ENCODE data around the gene NELFB. TPM values are rescaled to one million over a fixed set of nuclear protein-coding genes. Genes with fewer than 3 reads are reported as not detected.

Gene NELFB
- total and polyA plus RNA-seq, 9 of the 15 experiments (the other 6 are each of a cell fraction or from before 2014, with no cell fraction given) = 0.24 to 84.0 (median 29.7) TPM

DNA sequence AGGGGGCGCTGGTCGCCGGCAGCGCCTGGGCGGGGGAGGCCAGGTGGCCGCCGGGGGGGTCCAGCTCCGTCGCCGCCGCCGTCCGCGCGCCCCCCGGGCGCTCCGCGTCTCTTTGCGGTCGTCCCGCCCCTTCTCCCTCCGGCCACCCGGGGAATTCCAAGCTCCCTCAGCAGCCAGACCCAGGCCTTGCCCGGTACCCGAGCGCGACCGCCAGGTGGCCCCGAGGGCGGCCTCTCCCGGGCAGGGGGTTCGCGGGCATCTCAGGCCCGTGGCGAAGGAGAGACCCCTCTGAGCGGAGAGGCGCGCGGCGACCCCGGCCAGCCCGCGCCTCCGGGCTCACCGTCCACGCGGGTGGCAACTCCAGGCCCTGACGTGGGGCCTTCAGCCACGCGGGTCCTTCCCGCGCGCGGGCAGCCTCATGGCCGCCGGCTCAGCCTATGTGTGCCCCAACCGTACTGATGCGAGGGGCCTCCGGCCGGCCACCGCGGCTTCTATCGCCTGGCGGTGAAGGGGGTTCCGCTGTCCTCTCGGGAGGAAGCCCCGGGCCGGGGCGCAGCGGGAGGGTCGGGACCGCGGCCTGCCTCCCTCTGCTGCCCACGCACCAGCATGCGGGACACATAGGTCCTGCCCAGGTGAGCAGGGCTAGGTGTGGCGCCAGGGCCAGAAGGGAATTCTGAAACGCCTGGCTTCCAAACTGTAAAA, 47.5 kb downstream of the NELFB start (continued):
- TF ChIP-seq CTCF (IDR thresholded peaks at IDR 0.05 in 2 of 3, conservative IDR thresholded peaks at IDR 0.05 in 1 of 3; ENCODE audit: insufficient read depth in 2 of 3, low read depth in 1 of 3, low read length in 3 of 3) = peak; percentile 48 to 65 (median 61); a peak in 5 of 6 replicates
- TF ChIP-seq, protein P1, sequence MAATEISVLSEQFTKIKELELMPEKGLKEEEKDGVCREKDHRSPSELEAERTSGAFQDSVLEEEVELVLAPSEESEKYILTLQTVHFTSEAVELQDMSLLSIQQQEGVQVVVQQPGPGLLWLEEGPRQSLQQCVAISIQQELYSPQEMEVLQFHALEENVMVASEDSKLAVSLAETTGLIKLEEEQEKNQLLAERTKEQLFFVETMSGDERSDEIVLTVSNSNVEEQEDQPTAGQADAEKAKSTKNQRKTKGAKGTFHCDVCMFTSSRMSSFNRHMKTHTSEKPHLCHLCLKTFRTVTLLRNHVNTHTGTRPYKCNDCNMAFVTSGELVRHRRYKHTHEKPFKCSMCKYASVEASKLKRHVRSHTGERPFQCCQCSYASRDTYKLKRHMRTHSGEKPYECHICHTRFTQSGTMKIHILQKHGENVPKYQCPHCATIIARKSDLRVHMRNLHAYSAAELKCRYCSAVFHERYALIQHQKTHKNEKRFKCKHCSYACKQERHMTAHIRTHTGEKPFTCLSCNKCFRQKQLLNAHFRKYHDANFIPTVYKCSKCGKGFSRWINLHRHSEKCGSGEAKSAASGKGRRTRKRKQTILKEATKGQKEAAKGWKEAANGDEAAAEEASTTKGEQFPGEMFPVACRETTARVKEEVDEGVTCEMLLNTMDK (IDR thresholded peaks at IDR 0.05; ENCODE audit: borderline replicate concordance, insufficient read depth, low read depth, low read length, poor library complexity, severe bottlenecking) = peak; percentile 50
- no peak for TF ChIP-seq ESRRA (IDR thresholded peaks at IDR 0.05; ENCODE audit: borderline replicate concordance, low read depth)
- TF ChIP-seq, protein P2, sequence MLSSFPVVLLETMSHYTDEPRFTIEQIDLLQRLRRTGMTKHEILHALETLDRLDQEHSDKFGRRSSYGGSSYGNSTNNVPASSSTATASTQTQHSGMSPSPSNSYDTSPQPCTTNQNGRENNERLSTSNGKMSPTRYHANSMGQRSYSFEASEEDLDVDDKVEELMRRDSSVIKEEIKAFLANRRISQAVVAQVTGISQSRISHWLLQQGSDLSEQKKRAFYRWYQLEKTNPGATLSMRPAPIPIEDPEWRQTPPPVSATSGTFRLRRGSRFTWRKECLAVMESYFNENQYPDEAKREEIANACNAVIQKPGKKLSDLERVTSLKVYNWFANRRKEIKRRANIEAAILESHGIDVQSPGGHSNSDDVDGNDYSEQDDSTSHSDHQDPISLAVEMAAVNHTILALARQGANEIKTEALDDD (IDR thresholded peaks at IDR 0.05) = no peak
- TF ChIP-seq HNRNPUL1 (IDR thresholded peaks at IDR 0.05; ENCODE audit: low read length) = no peak
- TF ChIP-seq ZNF134 (CRISPR knock-in tag; conservative IDR thresholded peaks at IDR 0.05) = no peak
- no peak for TF ChIP-seq ZNF347 (CRISPR knock-in tag; IDR thresholded peaks at IDR 0.05; ENCODE audit: low read depth)
- TF ChIP-seq STAT5A (IDR thresholded peaks at IDR 0.05; ENCODE audit: borderline replicate concordance, low read length) = no peak
- TF ChIP-seq ZNF124 (CRISPR knock-in tag; IDR thresholded peaks at IDR 0.05) = no peak
- no peak for TF ChIP-seq ZNF584 (CRISPR knock-in tag; IDR thresholded peaks at IDR 0.05; ENCODE audit: low read depth)
- no peak for TF ChIP-seq GATA2 (CRISPR knock-in tag; IDR thresholded peaks at IDR 0.05)
- TF ChIP-seq PCBP2 (IDR thresholded peaks at IDR 0.05; ENCODE audit: low read depth, low read length, poor library complexity, severe bottlenecking) = no peak
- no peak for TF ChIP-seq SRSF1 (IDR thresholded peaks at IDR 0.05; ENCODE audit: low read depth, low read length)
- no peak for TF ChIP-seq BDP1 (IDR thresholded peaks at IDR 0.05; ENCODE audit: insufficient read depth, insufficient read length)
- TF ChIP-seq MIER1 (IDR thresholded peaks at IDR 0.05; ENCODE audit: low read depth) = no peak
- TF ChIP-seq, protein P3, sequence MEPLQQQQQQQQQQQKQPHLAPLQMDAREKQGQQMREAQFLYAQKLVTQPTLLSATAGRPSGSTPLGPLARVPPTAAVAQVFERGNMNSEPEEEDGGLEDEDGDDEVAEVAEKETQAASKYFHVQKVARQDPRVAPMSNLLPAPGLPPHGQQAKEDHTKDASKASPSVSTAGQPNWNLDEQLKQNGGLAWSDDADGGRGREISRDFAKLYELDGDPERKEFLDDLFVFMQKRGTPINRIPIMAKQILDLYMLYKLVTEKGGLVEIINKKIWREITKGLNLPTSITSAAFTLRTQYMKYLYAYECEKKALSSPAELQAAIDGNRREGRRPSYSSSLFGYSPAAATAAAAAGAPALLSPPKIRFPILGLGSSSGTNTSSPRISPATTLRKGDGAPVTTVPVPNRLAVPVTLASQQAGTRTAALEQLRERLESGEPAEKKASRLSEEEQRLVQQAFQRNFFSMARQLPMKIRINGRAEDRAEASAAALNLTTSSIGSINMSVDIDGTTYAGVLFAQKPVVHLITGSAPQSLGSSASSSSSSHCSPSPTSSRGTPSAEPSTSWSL (CRISPR knock-in tag; IDR thresholded peaks at IDR 0.05; ENCODE audit: borderline replicate concordance) = no peak
- no peak for TF ChIP-seq ZNF316 (IDR thresholded peaks at IDR 0.05)
- no peak for TF ChIP-seq KDM2B (CRISPR knock-in tag; IDR thresholded peaks at IDR 0.05)
- TF ChIP-seq ZNF79 (CRISPR knock-in tag; IDR thresholded peaks at IDR 0.05; ENCODE audit: low read depth) = no peak
- no peak for TF ChIP-seq BRCA1 (IDR thresholded peaks at IDR 0.05)
- 0 out of 2 replicates have a peak, but pooled peaks have one; percentile 23 for TF ChIP-seq BRCA1 (CRISPR knock-in tag; IDR thresholded peaks at IDR 0.05)
